NB4 (cell line): ENCODE data around the gene KIF6.

ENCODE experiments used
- DNase-seq: peaks from one replicate; pipeline ENCODE4 v3.0.0; 2010; ENCODE audit warnings: low read depth
- H3K4me3 ChIP-seq: one replicate; pipeline ENCODE4 v1.5.1; 2011; ENCODE audit warnings: mild to moderate bottlenecking, low read depth, low read length, moderate library complexity
- MYC ChIP-seq: IDR thresholded peaks from 2 replicates; pipeline ENCODE4 v1.6.1; 2011; ENCODE audit warnings: low read depth, low read length
- POLR2A ChIP-seq: IDR thresholded peaks from 2 replicates; pipeline ENCODE4 v1.6.1; 2011; ENCODE audit warnings: mild to moderate bottlenecking; ENCODE audit not compliant: insufficient read length; ENCODE audit errors: extremely low read depth
- TF ChIP-seq, protein P1 (sequence below): IDR thresholded peaks from 2 replicates; pipeline ENCODE4 v1.6.1; 2011; ENCODE audit warnings: low read depth, low read length
- TF ChIP-seq, protein P2 (sequence below): IDR thresholded peaks from one replicate; pipeline ENCODE4 v1.5.1; 2012; ENCODE audit warnings: low read depth, low read length

KIF6 gene

DNA sequence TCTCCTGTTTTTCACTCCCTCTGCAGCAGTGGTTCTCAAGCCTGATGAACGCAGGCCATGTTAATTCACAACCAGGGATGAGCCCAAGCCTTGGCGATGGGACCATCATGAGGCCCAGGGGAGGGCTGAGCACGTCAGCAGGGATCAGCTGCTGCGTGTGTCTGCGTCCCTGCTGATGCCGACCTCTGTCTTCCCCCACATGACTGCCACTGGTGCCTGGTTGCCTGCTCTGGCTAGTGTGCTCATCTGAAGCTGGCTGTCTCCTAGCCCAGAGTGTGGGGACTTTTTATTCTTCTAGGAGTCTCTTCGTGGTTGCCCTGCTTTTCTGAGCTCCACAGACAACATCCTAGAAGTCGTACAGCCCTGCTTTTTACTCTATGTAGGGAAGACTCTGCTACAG, 361.9 kb downstream of the KIF6 start:
- TF ChIP-seq, protein P1, sequence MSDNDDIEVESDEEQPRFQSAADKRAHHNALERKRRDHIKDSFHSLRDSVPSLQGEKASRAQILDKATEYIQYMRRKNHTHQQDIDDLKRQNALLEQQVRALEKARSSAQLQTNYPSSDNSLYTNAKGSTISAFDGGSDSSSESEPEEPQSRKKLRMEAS = no peak

GRCh38 chr6:39362487-39362865, 362.7 kb downstream of the KIF6 start:
- DNase-seq = peak; percentile 16
- no peak overlapping the region for H3K4me3 ChIP-seq
- TF ChIP-seq MYC = no peak
- TF ChIP-seq, protein P2, sequence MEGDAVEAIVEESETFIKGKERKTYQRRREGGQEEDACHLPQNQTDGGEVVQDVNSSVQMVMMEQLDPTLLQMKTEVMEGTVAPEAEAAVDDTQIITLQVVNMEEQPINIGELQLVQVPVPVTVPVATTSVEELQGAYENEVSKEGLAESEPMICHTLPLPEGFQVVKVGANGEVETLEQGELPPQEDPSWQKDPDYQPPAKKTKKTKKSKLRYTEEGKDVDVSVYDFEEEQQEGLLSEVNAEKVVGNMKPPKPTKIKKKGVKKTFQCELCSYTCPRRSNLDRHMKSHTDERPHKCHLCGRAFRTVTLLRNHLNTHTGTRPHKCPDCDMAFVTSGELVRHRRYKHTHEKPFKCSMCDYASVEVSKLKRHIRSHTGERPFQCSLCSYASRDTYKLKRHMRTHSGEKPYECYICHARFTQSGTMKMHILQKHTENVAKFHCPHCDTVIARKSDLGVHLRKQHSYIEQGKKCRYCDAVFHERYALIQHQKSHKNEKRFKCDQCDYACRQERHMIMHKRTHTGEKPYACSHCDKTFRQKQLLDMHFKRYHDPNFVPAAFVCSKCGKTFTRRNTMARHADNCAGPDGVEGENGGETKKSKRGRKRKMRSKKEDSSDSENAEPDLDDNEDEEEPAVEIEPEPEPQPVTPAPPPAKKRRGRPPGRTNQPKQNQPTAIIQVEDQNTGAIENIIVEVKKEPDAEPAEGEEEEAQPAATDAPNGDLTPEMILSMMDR = peak; percentile 20

More for the DNA sequence above, 361.9 kb downstream of the KIF6 start:
- H3K4me3 ChIP-seq = no peak overlapping the region
- no peak for DNase-seq

DNA sequence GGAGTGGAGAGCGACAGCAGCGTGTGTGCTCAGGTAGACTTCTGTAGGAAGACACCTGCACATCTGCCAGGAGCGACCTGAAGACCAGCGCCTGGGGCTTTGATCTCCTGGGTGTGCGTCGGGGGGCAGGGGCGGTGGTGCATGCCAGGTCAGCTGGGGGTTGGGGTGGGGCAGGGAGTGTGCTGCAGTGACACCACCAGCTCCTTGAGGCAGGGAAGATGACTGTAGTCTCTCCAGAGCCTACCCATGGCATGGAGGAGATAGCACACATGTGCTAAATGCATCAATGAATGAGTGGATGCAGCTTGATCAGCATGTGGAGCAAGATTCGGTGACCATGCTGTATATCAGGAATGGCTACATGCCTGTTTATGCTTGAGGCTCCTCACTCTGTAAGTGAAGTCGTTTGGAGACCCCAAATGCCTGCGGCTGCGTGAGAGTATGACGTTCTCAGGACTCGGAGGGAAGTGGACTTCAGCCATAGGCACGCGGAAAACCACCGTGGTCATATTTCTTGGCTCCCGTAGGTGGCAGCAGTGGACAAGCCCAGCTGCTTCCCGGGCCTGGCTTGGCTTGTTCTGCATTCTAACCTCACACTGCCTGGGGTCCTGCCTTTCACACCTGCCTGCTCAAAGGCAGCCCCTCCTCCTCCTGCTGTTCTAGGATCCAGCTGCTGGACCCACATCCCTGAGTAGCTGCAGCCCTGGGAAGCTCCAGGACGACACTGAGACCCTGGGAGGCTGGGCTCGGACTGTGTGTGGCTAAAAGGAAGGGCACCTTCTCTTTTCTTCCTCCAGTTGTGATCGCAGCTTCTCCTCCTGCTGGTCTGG, 363.3 kb downstream of the KIF6 start:
- no peak for TF ChIP-seq POLR2A
- TF ChIP-seq, protein P2 = peak; percentile 75
- TF ChIP-seq MYC = peak; percentile 68; the same call in 1 of the 2 replicates
- TF ChIP-seq, protein P1 = peak; percentile 63; the same call in 1 of the 2 replicates
- no peak overlapping the region for H3K4me3 ChIP-seq

GRCh38 chr6:39360378-39360777, 364.8 kb downstream of the KIF6 start:
- no peak overlapping the region for H3K4me3 ChIP-seq
- TF ChIP-seq POLR2A (no peak), MYC (no peak)
- TF ChIP-seq, protein P2 = no peak
- TF ChIP-seq, protein P1 = no peak
- DNase-seq = no peak

More for the DNA sequence above, 363.3 kb downstream of the KIF6 start:
- peak; percentile 71 for DNase-seq

DNA sequence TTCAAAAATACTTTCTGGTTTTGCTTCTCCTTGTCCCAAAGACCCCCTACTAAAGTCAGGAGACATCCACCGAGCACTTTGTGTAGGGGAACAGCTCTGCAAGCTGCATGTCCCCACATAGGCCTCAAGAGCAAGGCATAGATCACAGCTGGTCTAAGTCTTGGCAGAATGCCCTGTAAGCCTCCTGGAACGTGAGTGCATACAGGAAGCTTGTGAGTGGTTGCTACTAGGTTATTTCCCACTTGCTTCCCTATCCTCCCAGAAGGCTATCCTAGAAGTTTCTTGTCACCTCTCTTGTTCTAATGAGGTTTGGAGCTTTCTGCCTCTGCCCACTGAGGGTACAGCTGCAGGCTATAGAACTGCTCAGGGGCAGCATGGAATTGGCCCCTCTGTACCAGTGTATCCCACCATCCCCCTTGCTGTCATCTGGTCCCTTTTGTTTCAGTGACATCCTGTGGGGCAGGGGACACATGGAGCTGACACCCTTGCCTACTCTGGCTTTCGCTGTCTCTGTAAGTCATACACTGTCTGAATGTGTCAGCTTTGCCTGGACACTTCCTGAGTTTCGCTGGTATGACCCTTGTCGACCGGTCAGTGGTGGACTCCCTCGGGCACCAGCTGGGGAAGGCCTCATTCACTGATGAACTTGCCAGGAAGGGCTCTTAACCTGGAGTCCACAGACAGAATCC, 367.1 kb downstream of the KIF6 start:
- H3K4me3 ChIP-seq = no peak overlapping the region
- TF ChIP-seq MYC (no peak), POLR2A (no peak)
- TF ChIP-seq, protein P2 = no peak
- TF ChIP-seq, protein P1 = no peak
- DNase-seq = no peak

DNA sequence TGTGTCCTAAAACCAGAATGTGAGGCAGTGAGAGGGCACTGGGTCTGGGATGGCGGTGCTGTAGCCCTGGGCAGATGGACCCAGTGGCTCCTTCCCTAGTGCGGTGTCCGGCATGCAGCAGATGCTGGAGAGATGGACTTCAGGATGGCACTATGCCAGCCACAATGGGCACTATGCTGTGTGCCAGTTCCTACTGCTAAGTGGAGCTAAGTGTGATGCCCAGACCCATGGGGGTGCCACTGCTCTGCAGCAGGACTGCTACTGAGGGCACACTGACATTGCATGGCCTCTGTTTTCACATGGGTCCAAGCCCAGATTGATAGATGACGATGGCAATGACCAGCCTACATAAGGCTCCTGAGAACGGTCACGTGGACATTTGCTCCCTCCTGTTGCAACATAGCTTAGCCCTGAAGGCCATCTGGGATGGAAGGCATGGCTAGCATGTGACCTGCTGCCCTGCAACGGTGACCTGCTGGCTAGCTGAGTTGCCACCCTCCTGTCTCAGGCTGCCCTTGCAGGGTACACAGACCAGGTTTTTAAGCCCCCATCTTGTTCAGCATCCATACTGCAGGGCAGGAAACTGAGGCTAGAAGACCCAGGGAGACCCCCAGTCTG, 371.4 kb downstream of the KIF6 start:
- no peak overlapping the region for H3K4me3 ChIP-seq
- DNase-seq = no peak
- TF ChIP-seq, protein P1 = no peak
- no peak for TF ChIP-seq POLR2A
- TF ChIP-seq, protein P2 = no peak
